ENCODE data around the gene TNFAIP8L2.
"Not testable (repeated sequence)": the region's sequence is repeated elsewhere in the genome, so short reads cannot be mapped to it uniquely, and the experiment has no call there.

TNFAIP8L2 gene

GRCh38 chr1:151196292-151196800 is 39.9 kb downstream of the TNFAIP8L2 start:
- peak overlapping the region; percentile 29 for H3K4me3 ChIP-seq (ENCODE audit: control insufficient read depth, low read depth, low read length)
- TF ChIP-seq, protein P1, sequence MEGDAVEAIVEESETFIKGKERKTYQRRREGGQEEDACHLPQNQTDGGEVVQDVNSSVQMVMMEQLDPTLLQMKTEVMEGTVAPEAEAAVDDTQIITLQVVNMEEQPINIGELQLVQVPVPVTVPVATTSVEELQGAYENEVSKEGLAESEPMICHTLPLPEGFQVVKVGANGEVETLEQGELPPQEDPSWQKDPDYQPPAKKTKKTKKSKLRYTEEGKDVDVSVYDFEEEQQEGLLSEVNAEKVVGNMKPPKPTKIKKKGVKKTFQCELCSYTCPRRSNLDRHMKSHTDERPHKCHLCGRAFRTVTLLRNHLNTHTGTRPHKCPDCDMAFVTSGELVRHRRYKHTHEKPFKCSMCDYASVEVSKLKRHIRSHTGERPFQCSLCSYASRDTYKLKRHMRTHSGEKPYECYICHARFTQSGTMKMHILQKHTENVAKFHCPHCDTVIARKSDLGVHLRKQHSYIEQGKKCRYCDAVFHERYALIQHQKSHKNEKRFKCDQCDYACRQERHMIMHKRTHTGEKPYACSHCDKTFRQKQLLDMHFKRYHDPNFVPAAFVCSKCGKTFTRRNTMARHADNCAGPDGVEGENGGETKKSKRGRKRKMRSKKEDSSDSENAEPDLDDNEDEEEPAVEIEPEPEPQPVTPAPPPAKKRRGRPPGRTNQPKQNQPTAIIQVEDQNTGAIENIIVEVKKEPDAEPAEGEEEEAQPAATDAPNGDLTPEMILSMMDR (conservative IDR thresholded peaks at IDR 0.05; ENCODE audit: control insufficient read depth, insufficient read depth, low read depth, low read length), result peak; percentile 69
- peak; percentile 91 for DNase-seq (ENCODE audit: low read depth)

DNA sequence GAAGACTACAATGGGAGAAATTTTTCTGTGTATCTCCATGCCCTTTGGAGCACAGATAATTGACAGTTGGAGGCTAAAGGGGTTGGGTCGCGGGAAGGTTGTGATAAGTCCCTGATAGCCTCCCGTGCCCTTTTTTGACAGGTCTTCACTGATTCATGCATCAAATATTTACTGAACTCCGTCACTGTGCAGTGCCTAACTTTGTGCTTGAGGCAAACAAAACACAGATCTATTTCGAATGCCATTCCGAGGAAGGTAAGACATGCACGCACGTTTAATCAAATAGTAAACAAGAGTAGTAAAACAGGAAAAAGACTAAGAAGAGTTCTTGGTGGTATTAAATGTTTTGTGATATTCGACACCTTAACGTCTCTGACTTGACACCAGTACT is 41.4 kb downstream of the TNFAIP8L2 start:
- no peak for DNase-seq (ENCODE audit: low read depth)
- peak overlapping the region; percentile 100 for H3K4me3 ChIP-seq (ENCODE audit: control insufficient read depth, low read depth, low read length)
- TF ChIP-seq, protein P1 (conservative IDR thresholded peaks at IDR 0.05; ENCODE audit: control insufficient read depth, insufficient read depth, low read depth, low read length), result no peak

DNA sequence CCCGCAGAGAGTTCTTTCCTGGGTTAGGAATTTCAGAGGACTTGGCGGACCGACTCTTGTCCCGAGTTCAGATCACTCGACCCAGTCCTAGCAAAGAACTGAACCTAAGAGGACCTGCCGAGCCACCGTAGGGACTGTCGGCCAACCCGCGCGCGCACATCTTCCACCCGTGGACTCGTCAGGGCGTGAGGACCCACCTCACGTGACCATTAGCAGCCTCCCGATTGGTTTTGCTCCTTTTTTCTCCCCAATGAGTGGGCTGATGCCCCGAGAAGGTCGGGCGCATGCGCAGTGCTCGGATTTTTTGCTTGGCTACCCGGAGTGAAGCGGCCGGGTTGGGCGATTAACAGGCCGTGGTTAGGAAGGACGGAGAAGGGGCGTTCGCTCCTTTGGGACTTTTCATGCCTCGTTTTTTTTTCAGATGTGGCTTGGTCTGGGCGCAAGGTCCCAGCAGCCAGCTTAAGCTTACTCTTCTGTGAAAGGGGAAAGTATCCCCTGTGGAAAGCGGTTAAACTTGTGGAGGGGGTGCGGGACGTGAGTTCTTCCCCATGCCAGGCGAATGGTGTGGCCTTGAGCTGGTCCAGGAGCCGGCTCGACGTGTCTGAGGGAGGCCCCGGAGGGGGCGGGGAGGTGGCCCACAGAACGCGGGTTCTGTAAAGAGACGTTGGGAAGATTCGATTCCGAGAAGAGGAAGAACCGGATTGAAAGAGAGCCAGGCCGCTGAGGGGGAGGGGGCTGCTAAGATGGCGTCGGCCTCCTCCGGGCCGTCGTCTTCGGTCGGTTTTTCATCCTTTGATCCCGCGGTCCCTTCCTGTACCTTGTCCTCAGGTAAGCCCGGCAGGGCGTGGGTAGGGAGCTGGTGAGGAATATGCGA is 42.0 kb downstream of the TNFAIP8L2 start, which contains the start of gene PIP5K1A:
Gene PIP5K1A (plus strand): TSS at position 299 of the 874 bp plus-strand sequence. CDS start 445 bp downstream, at position 744.
- TF ChIP-seq, protein P1 (conservative IDR thresholded peaks at IDR 0.05; ENCODE audit: control insufficient read depth, insufficient read depth, low read depth, low read length), result no peak
- DNase-seq (ENCODE audit: low read depth), result peak; percentile 97
- H3K4me3 ChIP-seq (ENCODE audit: control insufficient read depth, low read depth, low read length), result peak within 1 kb of the TSS; percentile 100

DNA sequence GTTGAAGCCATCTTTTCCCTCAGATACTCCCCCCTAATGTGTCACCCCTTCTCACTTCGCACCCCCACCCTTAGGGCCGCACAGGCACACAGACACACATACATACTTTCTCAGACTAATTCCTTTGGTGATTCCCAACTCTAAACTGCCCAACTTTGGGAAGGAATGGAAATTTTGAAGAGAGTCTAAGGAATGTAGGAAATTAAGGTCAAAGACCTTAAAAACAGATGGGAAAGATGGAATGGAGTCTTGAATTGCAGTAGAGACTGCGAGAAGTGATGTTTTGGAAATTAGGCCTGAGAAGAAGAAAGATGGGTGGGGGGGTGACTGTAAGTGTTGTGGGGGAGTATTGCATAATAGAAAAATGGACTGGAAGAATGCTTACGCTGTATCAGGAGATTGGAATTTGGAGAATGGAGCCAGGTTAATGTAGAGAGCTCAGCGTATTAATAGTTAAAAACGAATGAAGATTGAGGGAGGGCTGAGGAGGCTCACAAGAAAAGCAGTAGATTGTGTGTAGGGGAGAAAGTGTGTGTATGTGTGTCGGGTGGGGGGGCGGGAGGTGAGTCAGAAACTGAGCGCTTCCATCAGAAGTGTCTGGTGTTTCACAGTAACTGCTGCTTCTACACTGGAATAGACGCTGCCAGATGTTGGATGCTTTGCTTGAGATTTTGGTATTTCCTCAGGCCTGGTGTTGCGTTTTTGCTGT is 43.6 kb downstream of the TNFAIP8L2 start:
- TF ChIP-seq, protein P1 (conservative IDR thresholded peaks at IDR 0.05; ENCODE audit: control insufficient read depth, insufficient read depth, low read depth, low read length), result no peak
- DNase-seq (ENCODE audit: low read depth), result peak; percentile 89

DNA sequence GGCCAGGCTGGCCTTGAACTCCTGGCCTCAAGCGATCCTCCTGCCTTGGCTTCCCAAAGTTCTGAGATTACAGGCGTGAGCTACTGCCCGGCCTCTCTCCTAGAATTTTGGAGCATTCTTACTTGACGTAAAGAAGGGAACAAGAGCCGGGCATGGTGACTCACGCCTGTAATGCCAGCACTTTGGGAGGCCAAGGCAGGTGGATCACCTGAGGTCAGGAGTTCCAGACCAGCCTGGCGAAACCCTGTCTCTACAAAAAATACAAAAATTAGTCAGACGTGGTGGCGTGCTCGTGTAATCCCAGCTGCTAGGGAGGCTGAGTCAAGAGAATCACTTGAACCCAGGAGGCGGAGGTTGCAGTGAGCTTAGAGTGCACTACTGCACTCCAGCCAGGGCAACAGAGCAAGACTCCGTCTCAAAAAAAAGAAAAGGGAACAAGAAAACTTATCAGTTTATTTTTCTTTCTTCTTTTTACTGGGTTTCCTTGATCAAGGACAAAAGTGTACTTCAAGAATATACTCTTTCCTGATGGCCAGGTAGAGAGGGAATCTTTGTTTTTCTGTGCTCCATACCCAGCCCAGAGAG is 49.0 kb downstream of the TNFAIP8L2 start:
- DNase-seq (ENCODE audit: low read depth); H3K4me3 ChIP-seq (ENCODE audit: control insufficient read depth, low read depth, low read length): not testable (repeated sequence)

More for the DNA sequence above, 43.6 kb downstream of the TNFAIP8L2 start:
- H3K4me3 ChIP-seq (ENCODE audit: control insufficient read depth, low read depth, low read length), result peak overlapping the region; percentile 100

Data from fibroblast of mammary gland (primary cell).